Mesothelial cell of epicardium (in vitro differentiated cells): Measurements from ENCODE around the gene HEBP2. TPM values are rescaled to one million over a fixed set of nuclear protein-coding genes. Genes with fewer than 3 reads are reported as not detected.
A peak's percentile ranks its signal among the peaks of the same experiment; 100 is the strongest.

Experiments
- DNase-seq, 2 experiments: peaks; one replicate each; pipeline ENCODE4 v3.0.0; 2021; ENCODE audit warnings: low spot score in 2 of 2; ENCODE audit not compliant: unreplicated experiment in 2 of 2
- H3K27ac Mint-ChIP-seq: 2 replicates; pipeline ENCODE4 v1.8.0; 2021; ENCODE audit warnings: mixed read lengths
- H3K27me3 Mint-ChIP-seq: 2 replicates; pipeline ENCODE4 v1.8.0; 2021; ENCODE audit warnings: low read depth, mixed read lengths
- H3K36me3 Mint-ChIP-seq: 2 replicates; pipeline ENCODE4 v1.8.0; 2021; ENCODE audit warnings: mixed read lengths
- H3K4me1 Mint-ChIP-seq: 2 replicates; pipeline ENCODE4 v1.8.0; 2021; ENCODE audit warnings: mixed read lengths
- H3K4me3 Mint-ChIP-seq: 2 replicates; pipeline ENCODE4 v1.8.0; 2021; ENCODE audit warnings: mild to moderate bottlenecking, moderate library complexity, mixed read lengths
- H3K9me3 Mint-ChIP-seq: 2 replicates; pipeline ENCODE4 v1.8.0; 2021; ENCODE audit warnings: mixed read lengths
- total RNA-seq: library from RNA; stranded (reverse); gene quantifications from 3 replicates; pipeline ENCODE4 v1.2.1, GENCODE V29; 2021
- TF ChIP-seq, protein P1 (sequence below): fragments of 200-600 bp; sonication (generic); IDR thresholded peaks from one replicate; pipeline ENCODE4 v1.5.0; 2021; ENCODE audit warnings: antibody characterized with exemption; ENCODE audit not compliant: unreplicated experiment

The HEBP2 gene
- total RNA-seq, 1 donor from 2014 or later = 53.7 TPM

- H3K27ac Mint-ChIP-seq = no peak overlapping the region
- H3K36me3 Mint-ChIP-seq = peaks cover 13% of the 10 kb centered on the region
- DNase-seq = no peak
- H3K4me3 Mint-ChIP-seq = peak overlapping the region; percentile 76
- H3K4me1 Mint-ChIP-seq = peaks cover 20% of the 10 kb centered on the region
- TF ChIP-seq, protein P1, sequence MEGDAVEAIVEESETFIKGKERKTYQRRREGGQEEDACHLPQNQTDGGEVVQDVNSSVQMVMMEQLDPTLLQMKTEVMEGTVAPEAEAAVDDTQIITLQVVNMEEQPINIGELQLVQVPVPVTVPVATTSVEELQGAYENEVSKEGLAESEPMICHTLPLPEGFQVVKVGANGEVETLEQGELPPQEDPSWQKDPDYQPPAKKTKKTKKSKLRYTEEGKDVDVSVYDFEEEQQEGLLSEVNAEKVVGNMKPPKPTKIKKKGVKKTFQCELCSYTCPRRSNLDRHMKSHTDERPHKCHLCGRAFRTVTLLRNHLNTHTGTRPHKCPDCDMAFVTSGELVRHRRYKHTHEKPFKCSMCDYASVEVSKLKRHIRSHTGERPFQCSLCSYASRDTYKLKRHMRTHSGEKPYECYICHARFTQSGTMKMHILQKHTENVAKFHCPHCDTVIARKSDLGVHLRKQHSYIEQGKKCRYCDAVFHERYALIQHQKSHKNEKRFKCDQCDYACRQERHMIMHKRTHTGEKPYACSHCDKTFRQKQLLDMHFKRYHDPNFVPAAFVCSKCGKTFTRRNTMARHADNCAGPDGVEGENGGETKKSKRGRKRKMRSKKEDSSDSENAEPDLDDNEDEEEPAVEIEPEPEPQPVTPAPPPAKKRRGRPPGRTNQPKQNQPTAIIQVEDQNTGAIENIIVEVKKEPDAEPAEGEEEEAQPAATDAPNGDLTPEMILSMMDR = no peak
- no peaks in the 10 kb centered on the region for H3K9me3 Mint-ChIP-seq
- no peaks in the 10 kb centered on the region for H3K27me3 Mint-ChIP-seq
Observed at GRCh38 chr6:138402838-138403187, 1.2 kb upstream of the HEBP2 start.

GRCh38 chr6:138403324-138403800, 661 bp upstream of the HEBP2 start:
- peak in 1 of 2 experiments; percentile 58 for DNase-seq
- peak overlapping the region; percentile 76 for H3K4me3 Mint-ChIP-seq
- TF ChIP-seq, protein P1 = no peak
- H3K9me3 Mint-ChIP-seq = no peaks in the 10 kb centered on the region
- peaks cover 19% of the 10 kb centered on the region for H3K4me1 Mint-ChIP-seq
- H3K27ac Mint-ChIP-seq = peak overlapping the region; percentile 93
- peaks cover 16% of the 10 kb centered on the region for H3K36me3 Mint-ChIP-seq
- no peaks in the 10 kb centered on the region for H3K27me3 Mint-ChIP-seq

- Mint-ChIP-seq H3K27me3 (no peaks in the 10 kb centered on the region), H3K9me3 (no peaks in the 10 kb centered on the region), H3K36me3 (peaks cover 30% of the 10 kb centered on the region), H3K27ac (peak overlapping the region; percentile 62), H3K4me1 (peaks cover 17% of the 10 kb centered on the region), H3K4me3 (peak overlapping the region; percentile 89)
- TF ChIP-seq, protein P1 = no peak
- peak in 1 of 2 experiments; percentile 48 for DNase-seq
Observed at GRCh38 chr6:138404666-138405337, 779 bp downstream of the HEBP2 start.

DNA sequence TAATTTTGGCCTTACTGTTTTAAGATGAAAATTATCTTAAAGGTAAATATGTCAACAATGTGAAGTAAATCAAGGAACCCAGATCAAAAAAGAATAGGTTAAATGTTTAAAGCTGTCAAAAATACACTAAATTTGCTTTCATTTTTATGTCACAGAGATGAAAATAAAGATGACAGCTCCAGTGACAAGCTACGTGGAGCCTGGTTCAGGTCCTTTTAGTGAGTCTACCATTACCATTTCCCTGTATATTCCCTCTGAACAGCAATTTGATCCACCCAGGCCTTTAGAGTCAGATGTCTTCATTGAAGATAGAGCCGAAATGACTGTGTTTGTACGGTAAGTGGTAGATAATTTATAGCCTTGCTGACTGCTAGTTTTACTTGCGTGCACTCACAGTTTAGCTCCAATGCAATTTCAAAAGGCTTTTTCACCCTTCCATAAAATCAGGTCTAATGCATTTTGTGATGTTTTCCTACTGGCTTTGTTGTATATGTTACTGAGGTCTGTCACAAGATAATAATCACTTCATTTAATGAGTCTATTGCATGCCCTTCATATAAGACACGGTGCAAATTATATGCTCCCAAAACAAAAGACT, 1.9 kb downstream of the HEBP2 start:
- peak overlapping the region; percentile 51 for H3K27ac Mint-ChIP-seq
- no peaks in the 10 kb centered on the region for H3K9me3 Mint-ChIP-seq
- TF ChIP-seq, protein P1 = no peak
- H3K4me1 Mint-ChIP-seq = peaks cover 17% of the 10 kb centered on the region
- no peaks in the 10 kb centered on the region for H3K27me3 Mint-ChIP-seq
- peaks cover 38% of the 10 kb centered on the region for H3K36me3 Mint-ChIP-seq
- no peak for DNase-seq
- peak overlapping the region; percentile 89 for H3K4me3 Mint-ChIP-seq

GRCh38 chr6:138406443-138406842, 2.4 kb downstream of the HEBP2 start:
- Mint-ChIP-seq H3K27ac (no peak overlapping the region), H3K9me3 (no peaks in the 10 kb centered on the region), H3K4me1 (peaks cover 17% of the 10 kb centered on the region), H3K4me3 (no peak overlapping the region), H3K36me3 (peaks cover 42% of the 10 kb centered on the region), H3K27me3 (no peaks in the 10 kb centered on the region)
- TF ChIP-seq, protein P1 = no peak
- no peak for DNase-seq
